Peyer's patch (tissue), 4 donors: ENCODE data around the gene ASB6. TPM values are rescaled to one million over a fixed set of nuclear protein-coding genes. Genes with fewer than 3 reads are reported as not detected.

Source experiments
- DNase-seq, 3 donors: peaks; one replicate each; pipeline ENCODE4 v3.0.0-alpha.2; 2017 to 2019
- H3K27ac ChIP-seq, 4 donors: fragments of 200-600 bp; sonication (generic); one replicate each; pipeline ENCODE4 v1.5.1; 2016 to 2019
- H3K27me3 ChIP-seq, 2 donors: fragments of 200-600 bp; sonication (generic); one replicate each; pipeline ENCODE4 v1.5.1; 2019
- H3K36me3 ChIP-seq, 3 donors: fragments of 200-600 bp; sonication (generic); one replicate each; pipeline ENCODE4 v1.5.1; 2016 to 2019
- H3K4me1 ChIP-seq, 4 donors: fragments of 200-600 bp; sonication (generic); one replicate each; pipeline ENCODE4 v1.5.1; 2016 to 2019
- H3K4me3 ChIP-seq, 4 donors: fragments of 200-600 bp; sonication (generic); 1 replicate in 3 of 4; 2 replicates in 1 of 4; pipeline ENCODE4 v1.5.1; 2016 to 2019; ENCODE audit warnings: mild to moderate bottlenecking in 1 of 4
- H3K9me3 ChIP-seq, 4 donors: fragments of 200-600 bp; sonication (generic); one replicate each; pipeline ENCODE4 v1.5.1; 2016 to 2019; ENCODE audit warnings: mild to moderate bottlenecking in 1 of 4
- CTCF ChIP-seq, 6 experiments: fragments of 450-650 bp in 4 of 6; fragments of 200-600 bp in 2 of 6; sonication (generic) in 1 of 6; IDR thresholded peaks; one replicate each; pipeline ENCODE4 v1.5.1; 2017 to 2019; ENCODE audit warnings: antibody characterized with exemption in 6 of 6, mild to moderate bottlenecking in 3 of 6, moderate library complexity in 1 of 6
- POLR2A ChIP-seq, 2 donors: fragments of 450-650 bp; IDR thresholded peaks; one replicate each; pipeline ENCODE4 v1.5.1; 2017; ENCODE audit warnings: antibody characterized with exemption in 2 of 2, mild to moderate bottlenecking in 2 of 2, moderate library complexity in 2 of 2
- total RNA-seq, 4 donors: library from RNA; depleted of rRNA; stranded (reverse); fragments of >200 nt; gene quantifications; one replicate each; pipeline ENCODE4 v1.1.0, GENCODE V29; 2016

Gene ASB6
- total RNA-seq, 4 donors from 2014 or later, result 19.8 to 26.8 (median 23.0) TPM

DNA sequence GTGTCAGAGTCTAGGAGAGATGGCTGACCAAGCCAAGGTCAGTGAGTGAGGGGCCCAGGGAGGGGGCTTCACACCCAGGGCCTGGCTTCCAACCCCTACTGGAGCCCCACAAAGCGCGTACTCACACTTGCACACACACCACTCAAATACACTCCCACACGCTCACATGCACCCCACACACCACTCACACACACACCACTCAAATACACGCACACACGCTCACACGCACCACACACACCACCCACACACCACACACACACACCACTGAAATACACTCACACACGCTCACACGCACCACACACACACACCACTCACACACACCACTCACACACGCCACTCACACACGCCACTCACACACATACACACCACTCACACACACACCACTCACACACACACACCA is 5.7 kb upstream of the ASB6 start:
- DNase-seq, result no peak
- no peaks in the 10 kb centered on the region for H3K27me3 ChIP-seq
- TF ChIP-seq CTCF (IDR thresholded peaks at IDR 0.05) (no peak), POLR2A (IDR thresholded peaks at IDR 0.05) (no peak)
- H3K27ac ChIP-seq, result no peak overlapping the region
- H3K36me3 ChIP-seq, result no peaks in the 10 kb centered on the region
- H3K9me3 ChIP-seq, result no peaks in the 10 kb centered on the region
- H3K4me3 ChIP-seq, result no peak overlapping the region
- no peaks in the 10 kb centered on the region for H3K4me1 ChIP-seq

- Histone ChIP-seq H3K36me3 (no peaks in the 10 kb centered on the region), H3K4me1 (no peaks in the 10 kb centered on the region), H3K27me3 (no peaks in the 10 kb centered on the region), H3K4me3 (no peak overlapping the region), H3K27ac (no peak overlapping the region), H3K9me3 (no peaks in the 10 kb centered on the region)
- DNase-seq, result no peak
- TF ChIP-seq POLR2A (IDR thresholded peaks at IDR 0.05) (no peak), CTCF (IDR thresholded peaks at IDR 0.05) (no peak)
These were observed 4.7 kb upstream of the ASB6 start for GRCh38 chr9:129646654-129647053.

- H3K9me3 ChIP-seq, result no peaks in the 10 kb centered on the region
- peaks cover 0 to 3% (median 2%) of the 10 kb centered on the region in 4 donors for H3K4me1 ChIP-seq
- H3K4me3 ChIP-seq, result no peak overlapping the region
- DNase-seq, result no peak
- no peaks in the 10 kb centered on the region for H3K36me3 ChIP-seq
- no peak for TF ChIP-seq POLR2A (IDR thresholded peaks at IDR 0.05)
- TF ChIP-seq CTCF (IDR thresholded peaks at IDR 0.05), result no peak
- no peak overlapping the region for H3K27ac ChIP-seq
- no peaks in the 10 kb centered on the region for H3K27me3 ChIP-seq
These were observed 4.3 kb upstream of the ASB6 start for GRCh38 chr9:129646252-129646651.

DNA sequence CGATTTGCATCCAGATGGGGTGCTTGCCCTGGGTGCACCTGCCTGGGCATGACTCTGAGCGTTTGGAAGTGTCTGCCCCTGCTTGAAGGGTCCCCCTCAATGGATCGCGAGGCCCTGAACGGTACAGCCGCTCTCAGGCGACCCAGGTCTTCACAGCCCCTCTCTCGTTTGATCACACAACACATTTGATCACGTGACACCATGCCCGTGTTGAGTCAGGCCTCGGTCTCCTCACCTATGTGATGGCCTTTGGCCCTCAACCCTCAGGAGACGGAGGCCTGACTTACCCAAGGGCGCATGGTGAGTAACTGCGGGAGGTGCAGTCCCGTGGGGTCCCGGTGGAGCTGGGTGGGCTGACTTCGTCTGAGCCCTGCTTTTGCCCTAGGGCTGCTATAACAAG is 3.0 kb upstream of the ASB6 start:
- Histone ChIP-seq H3K4me3 (no peak overlapping the region), H3K4me1 (peaks cover 0 to 17% (median 11%) of the 10 kb centered on the region in 4 donors), H3K27me3 (no peaks in the 10 kb centered on the region), H3K36me3 (no peaks in the 10 kb centered on the region), H3K9me3 (no peaks in the 10 kb centered on the region), H3K27ac (no peak overlapping the region)
- TF ChIP-seq CTCF (IDR thresholded peaks at IDR 0.05) (no peak), POLR2A (IDR thresholded peaks at IDR 0.05) (no peak)
- no peak for DNase-seq

GRCh38 chr9:129644365-129644764 is 2.4 kb upstream of the ASB6 start:
- H3K36me3 ChIP-seq, result peaks cover 0 to 3% (median 0%) of the 10 kb centered on the region in 3 donors
- H3K4me1 ChIP-seq, result peaks cover 0 to 18% (median 11%) of the 10 kb centered on the region in 4 donors
- no peak for DNase-seq
- TF ChIP-seq POLR2A (IDR thresholded peaks at IDR 0.05), result no peak
- TF ChIP-seq CTCF (IDR thresholded peaks at IDR 0.05), result no peak
- H3K9me3 ChIP-seq, result no peaks in the 10 kb centered on the region
- H3K27me3 ChIP-seq, result no peaks in the 10 kb centered on the region
- H3K4me3 ChIP-seq, result no peak overlapping the region
- H3K27ac ChIP-seq, result no peak overlapping the region

DNA sequence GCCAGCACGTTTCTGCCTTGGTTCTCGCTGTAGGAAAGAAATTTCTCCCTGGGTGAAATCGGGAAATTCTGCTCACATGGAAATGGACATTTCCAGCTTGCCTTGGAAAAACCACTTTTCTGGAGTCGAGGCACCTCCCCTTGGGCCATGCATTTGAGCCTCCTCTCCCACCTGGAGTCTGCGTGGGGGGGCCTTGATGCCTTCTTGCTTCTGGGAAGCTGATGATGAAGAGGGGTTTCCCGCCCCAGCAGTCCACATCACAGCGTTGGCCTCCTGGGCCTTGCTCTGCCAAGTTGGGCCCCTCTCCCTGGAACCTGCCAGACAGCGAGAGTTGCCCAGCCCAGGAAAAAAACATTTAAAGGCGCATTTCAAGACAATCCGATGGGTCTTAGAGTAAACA is 1.8 kb upstream of the ASB6 start:
- TF ChIP-seq POLR2A (IDR thresholded peaks at IDR 0.05), result no peak
- no peak for TF ChIP-seq CTCF (IDR thresholded peaks at IDR 0.05)
- Histone ChIP-seq H3K36me3 (peaks cover 0 to 9% (median 0%) of the 10 kb centered on the region in 3 donors), H3K27me3 (no peaks in the 10 kb centered on the region), H3K27ac (no peak overlapping the region), H3K9me3 (no peaks in the 10 kb centered on the region), H3K4me1 (peaks cover 0 to 18% (median 11%) of the 10 kb centered on the region in 4 donors), H3K4me3 (no peak overlapping the region)
- DNase-seq, result no peak
